Measurements from ENCODE around the gene PTPA. TPM values are rescaled to one million over a fixed set of nuclear protein-coding genes. Genes with fewer than 3 reads are reported as not detected.

Gene PTPA
- total RNA-seq, 6 donors from 2014 or later: 48.2 to 130 (median 67.2) TPM

DNA sequence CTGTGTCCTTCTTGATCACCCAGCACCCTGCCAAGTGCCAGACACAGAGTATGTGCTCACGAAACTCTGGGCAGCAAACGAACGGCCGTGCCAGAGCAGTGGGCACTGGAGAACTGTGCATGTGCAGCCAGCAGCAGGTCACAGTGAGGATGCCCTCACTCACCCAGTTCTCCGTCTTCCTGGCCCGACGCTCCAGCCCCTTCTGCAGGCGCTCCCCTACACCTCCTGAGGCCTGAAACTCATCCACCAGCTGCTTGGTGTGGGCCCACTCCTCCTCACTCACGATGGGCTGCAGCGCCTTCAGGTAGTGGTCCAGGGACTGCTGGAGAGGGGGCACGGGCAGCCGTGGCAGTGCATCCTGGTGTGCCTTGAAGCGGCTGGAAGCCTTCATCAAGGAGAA, 3.6 kb upstream of the PTPA start:
- H3K36me3 ChIP-seq: peaks cover 0 to 19% (median 12%) of the 10 kb centered on the region in 4 donors
- H3K4me1 ChIP-seq: peaks cover 19 to 24% (median 20%) of the 10 kb centered on the region in 4 donors
- H3K27ac ChIP-seq: no peak overlapping the region
- WGBS, 2 donors: 95 to 96% methylated on average over 13 of the region's 13 CpGs
- no peak for ATAC-seq (ENCODE audit: low FRiP score in 2 of 2)
- no peaks in the 10 kb centered on the region for H3K27me3 ChIP-seq
- H3K9me3 ChIP-seq: no peaks in the 10 kb centered on the region
- no peak for TF ChIP-seq POLR2AphosphoS5 (IDR thresholded peaks at IDR 0.05)
- TF ChIP-seq CTCF (IDR thresholded peaks at IDR 0.05): no peak
- no peak for TF ChIP-seq EP300 (IDR thresholded peaks at IDR 0.05)
- TF ChIP-seq POLR2A (IDR thresholded peaks at IDR 0.05): no peak
- peak in 1 of 2 donors; percentile 46 for DNase-seq
- no peak overlapping the region for H3K4me3 ChIP-seq

DNA sequence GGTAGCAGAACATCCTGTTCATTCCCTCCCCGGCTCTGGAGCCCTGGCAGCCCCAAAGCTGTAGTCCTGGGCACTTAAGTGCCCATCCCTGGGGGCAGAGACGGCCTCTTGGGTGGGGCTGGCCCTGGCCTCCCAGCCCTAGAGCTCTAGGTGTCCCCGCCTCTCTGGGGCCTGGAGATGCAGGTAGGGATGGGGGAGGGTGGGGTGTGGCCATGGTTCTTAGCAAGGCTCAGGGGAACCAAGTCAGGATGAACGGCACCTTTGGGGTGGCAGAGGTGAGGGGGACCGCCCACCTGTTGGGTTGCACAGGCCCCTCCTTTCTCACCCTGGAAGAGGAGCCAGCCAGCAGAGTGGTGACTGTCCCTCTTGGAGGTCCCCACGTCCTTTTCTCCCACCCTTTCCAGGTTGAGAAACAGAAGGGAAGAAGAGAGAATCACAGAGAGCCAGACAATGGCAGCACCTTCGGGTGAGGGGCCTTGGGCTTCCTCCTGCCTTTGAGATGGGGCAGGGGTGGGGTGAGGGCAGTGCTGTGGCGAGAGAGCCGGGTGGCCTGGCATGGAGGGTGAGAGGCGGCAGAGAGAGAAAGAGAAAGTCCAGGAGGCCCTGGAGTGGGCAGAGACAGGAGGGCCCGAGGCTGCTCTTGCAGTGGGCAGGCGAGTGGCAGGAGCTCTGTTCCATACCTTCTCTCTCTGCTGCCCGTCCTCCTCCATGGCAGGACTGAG, 3.0 kb upstream of the PTPA start:
- WGBS, 2 donors: 89 to 93% methylated on average over 9 to 12 of the region's 13 CpGs
- no peak overlapping the region for H3K27ac ChIP-seq
- ATAC-seq (ENCODE audit: low FRiP score in 2 of 2): no peak

GRCh38 chr9:129108805-129109536, 2.2 kb upstream of the PTPA start:
- Histone ChIP-seq H3K4me1 (peaks cover 20 to 35% (median 24%) of the 10 kb centered on the region in 4 donors), H3K27me3 (no peaks in the 10 kb centered on the region), H3K27ac (no peak overlapping the region), H3K36me3 (peaks cover 0 to 19% (median 12%) of the 10 kb centered on the region in 4 donors), H3K9me3 (no peaks in the 10 kb centered on the region), H3K4me3 (no peak overlapping the region)
- DNase-seq (no peak), ATAC-seq (ENCODE audit: low FRiP score in 2 of 2) (no peak)
- TF ChIP-seq POLR2A (IDR thresholded peaks at IDR 0.05): no peak
- no peak for TF ChIP-seq POLR2AphosphoS5 (IDR thresholded peaks at IDR 0.05)
- no peak for TF ChIP-seq CTCF (IDR thresholded peaks at IDR 0.05)
- no peak for TF ChIP-seq EP300 (IDR thresholded peaks at IDR 0.05)
- 80 to 85% methylated on average over 10 of the region's 10 CpGs for WGBS, 2 donors

More for the DNA sequence above, 3.0 kb upstream of the PTPA start:
- DNase-seq: peak in 1 of 2 donors; percentile 33
- TF ChIP-seq POLR2AphosphoS5 (IDR thresholded peaks at IDR 0.05) (no peak), POLR2A (IDR thresholded peaks at IDR 0.05) (no peak), EP300 (IDR thresholded peaks at IDR 0.05) (no peak), CTCF (IDR thresholded peaks at IDR 0.05) (no peak)
- peaks cover 20 to 30% (median 23%) of the 10 kb centered on the region in 4 donors for H3K4me1 ChIP-seq
- H3K27me3 ChIP-seq: no peaks in the 10 kb centered on the region
- peaks cover 0 to 19% (median 12%) of the 10 kb centered on the region in 4 donors for H3K36me3 ChIP-seq
- no peaks in the 10 kb centered on the region for H3K9me3 ChIP-seq
- no peak overlapping the region for H3K4me3 ChIP-seq

DNA sequence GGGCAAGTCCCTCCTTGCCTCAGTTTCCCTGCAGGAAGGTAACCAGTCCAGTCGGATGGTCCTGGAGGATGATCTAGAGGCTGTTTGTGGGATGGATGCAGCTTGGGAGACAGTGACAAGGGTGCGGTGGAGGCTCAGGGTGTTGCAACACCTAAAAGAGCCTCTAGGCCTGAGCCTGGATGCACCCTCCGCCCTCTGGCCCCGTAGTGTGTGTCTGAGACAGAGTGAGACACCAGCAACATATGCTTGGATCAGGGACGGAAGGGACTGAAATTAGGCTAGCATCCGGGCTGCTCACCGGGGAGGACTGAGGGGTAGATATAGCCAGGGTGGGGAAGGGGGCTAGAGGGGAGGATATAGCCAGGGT, 1.7 kb upstream of the PTPA start:
- DNase-seq (no peak), ATAC-seq (ENCODE audit: low FRiP score in 2 of 2) (peak in 1 of 2 donors; percentile 23)
- Histone ChIP-seq H3K4me1 (peaks cover 20 to 39% (median 26%) of the 10 kb centered on the region in 4 donors), H3K9me3 (no peaks in the 10 kb centered on the region), H3K27ac (peak overlapping the region in 3 of 4 donors; percentile 93 to 95 (median 94)), H3K4me3 (peak overlapping the region; percentile 65 to 97 (median 96)), H3K36me3 (peaks cover 0 to 19% (median 12%) of the 10 kb centered on the region in 4 donors), H3K27me3 (no peaks in the 10 kb centered on the region)
- TF ChIP-seq EP300 (IDR thresholded peaks at IDR 0.05) (no peak), CTCF (IDR thresholded peaks at IDR 0.05) (peak in 1 of 6 experiments; percentile 6)
- WGBS, 2 donors: 74 to 81% methylated on average over 7 of the region's 7 CpGs
